OCI-LY3 (cell line): ENCODE measurements around the gene PTPRJ.

Experiments used
- H2AFZ ChIP-seq: fragments of 200-600, 300-600 bp; shearing (Covaris generic); 2 replicates; pipeline ENCODE4 v1.6.0; 2014; ENCODE audit warnings: antibody characterized with exemption, low read depth, low read length
- H3K27ac ChIP-seq: fragments of 200-600, 300-600 bp; sonication (generic); 2 replicates; pipeline ENCODE4 v1.5.1; 2014; ENCODE audit warnings: mild to moderate bottlenecking, low read length, moderate library complexity, mixed read lengths
- H3K27me3 ChIP-seq: fragments of 200-600, 300-600 bp; sonication (generic); 2 replicates; pipeline ENCODE4 v1.6.1; 2014; ENCODE audit warnings: low read depth, low read length, mixed read lengths
- H3K36me3 ChIP-seq: fragments of 200-600, 300-600 bp; sonication (generic); replicated peaks from 2 replicates; pipeline ENCODE3; 2014; ENCODE audit warnings: low read depth, low read length, mixed read lengths
- H3K4me1 ChIP-seq: fragments of 300-600, 200-600 bp; sonication (generic); 2 replicates; pipeline ENCODE4 v1.6.1; 2014; ENCODE audit warnings: low read length, mixed read lengths
- H3K4me2 ChIP-seq: fragments of 200-600, 300-600 bp; sonication (generic); 2 replicates; pipeline ENCODE4 v1.6.1; 2014; ENCODE audit warnings: low read length, mixed read lengths
- H3K4me3 ChIP-seq: fragments of 300-600, 200-600 bp; sonication (generic); 2 replicates; pipeline ENCODE4 v1.5.1; 2014; ENCODE audit warnings: antibody characterized with exemption, mild to moderate bottlenecking, low read length, moderate library complexity
- H3K79me2 ChIP-seq: fragments of 300-600, 200-600 bp; shearing (Covaris generic); 2 replicates; pipeline ENCODE4 v1.6.1; 2014; ENCODE audit warnings: mild to moderate bottlenecking, low read length, mixed read lengths
- H3K9ac ChIP-seq: fragments of 300-600, 200-600 bp; shearing (Covaris generic); 2 replicates; pipeline ENCODE4 v1.6.0; 2014; ENCODE audit warnings: mild to moderate bottlenecking, low read length, moderate library complexity
- H3K9me3 ChIP-seq: fragments of 200-600, 300-600 bp; shearing (Covaris generic); 2 replicates; pipeline ENCODE4 v1.6.1; 2014; ENCODE audit warnings: low read length, mixed read lengths; ENCODE audit not compliant: insufficient read depth
- H4K20me1 ChIP-seq: fragments of 200-600, 300-600 bp; sonication (generic); 2 replicates; pipeline ENCODE4 v1.6.1; 2016; ENCODE audit warnings: low read length, mixed read lengths; ENCODE audit not compliant: insufficient read depth
- CTCF ChIP-seq: fragments of 200-600, 300-600 bp; sonication (generic); IDR thresholded peaks from 2 replicates; pipeline ENCODE4 v1.5.1; 2014; ENCODE audit warnings: antibody characterized with exemption, low read length, low read depth
- EZH2phosphoT487 ChIP-seq: fragments of 200-600 bp; shearing (Covaris generic); IDR thresholded peaks from 2 replicates; pipeline ENCODE4 v1.6.1; 2018; ENCODE audit warnings: antibody characterized with exemption, mixed run types, low read depth

The PTPRJ gene

GRCh38 chr11:48125866-48126265, 145.5 kb downstream of the PTPRJ start:
- no peak for TF ChIP-seq CTCF
- no peak for TF ChIP-seq EZH2phosphoT487
- no peaks in the 10 kb centered on the region for H3K27me3 ChIP-seq
- peaks cover 90% of the 10 kb centered on the region for H3K36me3 ChIP-seq
- no peak overlapping the region for H3K4me2 ChIP-seq
- H3K9me3 ChIP-seq: no peaks in the 10 kb centered on the region
- H3K79me2 ChIP-seq: no peaks in the 10 kb centered on the region
- no peak overlapping the region for H3K27ac ChIP-seq
- no peak overlapping the region for H3K9ac ChIP-seq
- H2AFZ ChIP-seq: no peak overlapping the region
- 0 out of 2 replicates have a peak, but pooled peaks cover 19% of the 10 kb centered on the region for H4K20me1 ChIP-seq
- H3K4me1 ChIP-seq: peaks cover 17% of the 10 kb centered on the region
- no peak overlapping the region for H3K4me3 ChIP-seq

GRCh38 chr11:48127521-48128183, 147.3 kb downstream of the PTPRJ start:
- H3K4me1 ChIP-seq: peaks cover 17% of the 10 kb centered on the region
- H3K4me3 ChIP-seq: no peak overlapping the region
- H3K4me2 ChIP-seq: no peak overlapping the region
- no peak overlapping the region for H3K27ac ChIP-seq
- TF ChIP-seq CTCF: no peak
- no peak for TF ChIP-seq EZH2phosphoT487
- no peak overlapping the region for H2AFZ ChIP-seq
- no peaks in the 10 kb centered on the region for H3K79me2 ChIP-seq
- peaks cover 82% of the 10 kb centered on the region for H3K36me3 ChIP-seq
- no peaks in the 10 kb centered on the region for H3K27me3 ChIP-seq
- H4K20me1 ChIP-seq: 0 out of 2 replicates have a peak, but pooled peaks cover 11% of the 10 kb centered on the region
- H3K9ac ChIP-seq: no peak overlapping the region
- no peaks in the 10 kb centered on the region for H3K9me3 ChIP-seq

- H3K4me3 ChIP-seq: no peak overlapping the region
- H3K27ac ChIP-seq: no peak overlapping the region
- H3K9me3 ChIP-seq: no peaks in the 10 kb centered on the region
- H3K9ac ChIP-seq: no peak overlapping the region
- no peaks in the 10 kb centered on the region for H3K4me1 ChIP-seq
- H3K27me3 ChIP-seq: no peaks in the 10 kb centered on the region
- H3K36me3 ChIP-seq: peaks cover 76% of the 10 kb centered on the region
- H3K4me2 ChIP-seq: no peak overlapping the region
- no peaks in the 10 kb centered on the region for H4K20me1 ChIP-seq
- TF ChIP-seq EZH2phosphoT487 (no peak), CTCF (no peak)
- no peaks in the 10 kb centered on the region for H3K79me2 ChIP-seq
- no peak overlapping the region for H2AFZ ChIP-seq
These were observed 149.5 kb downstream of the PTPRJ start for GRCh38 chr11:48129697-48130395.

GRCh38 chr11:48134221-48134922, 154.0 kb downstream of the PTPRJ start:
- Histone ChIP-seq H3K27me3 (no peaks in the 10 kb centered on the region), H3K36me3 (peaks cover 63% of the 10 kb centered on the region), H3K4me3 (no peak overlapping the region), H3K4me2 (no peak overlapping the region), H3K27ac (no peak overlapping the region), H3K9me3 (no peaks in the 10 kb centered on the region), H3K79me2 (no peaks in the 10 kb centered on the region), H4K20me1 (no peaks in the 10 kb centered on the region), H3K9ac (no peak overlapping the region), H2AFZ (no peak overlapping the region), H3K4me1 (no peaks in the 10 kb centered on the region)
- no peak for TF ChIP-seq CTCF
- TF ChIP-seq EZH2phosphoT487: no peak
